ENCODE measurements around the gene NACA2. TPM values are rescaled to one million over a fixed set of nuclear protein-coding genes. Genes with fewer than 3 reads are reported as not detected.
A peak's percentile ranks its signal among the peaks of the same experiment; 100 is the strongest.

NACA2 gene
- total and polyA plus RNA-seq, 2 of the 13 experiments (the other 11 are each of a cell fraction or from before 2014, with no cell fraction given): 0.21 TPM; not detected in 1

- TF ChIP-seq ARID4A (CRISPR knock-in tag; IDR thresholded peaks at IDR 0.05; ENCODE audit: borderline replicate concordance) (no peak), ZNF20 (CRISPR knock-in tag; IDR thresholded peaks at IDR 0.05) (no peak), NFAT5 (CRISPR knock-in tag; IDR thresholded peaks at IDR 0.05) (no peak), ZNF776 (CRISPR knock-in tag; IDR thresholded peaks at IDR 0.05) (no peak), ZBTB37 (CRISPR knock-in tag; IDR thresholded peaks at IDR 0.05) (no peak), FLYWCH1 (CRISPR knock-in tag; IDR thresholded peaks at IDR 0.05) (no peak), HNF4G (IDR thresholded peaks at IDR 0.05; ENCODE audit: borderline replicate concordance, low read depth, low read length) (no peak), HNF4G (CRISPR knock-in tag; IDR thresholded peaks at IDR 0.05; ENCODE audit: borderline replicate concordance, low read depth) (no peak), ZGPAT (CRISPR knock-in tag; IDR thresholded peaks at IDR 0.05) (0 out of 2 replicates have a peak, but pooled peaks have one; percentile 28), ISL2 (CRISPR knock-in tag; IDR thresholded peaks at IDR 0.05) (no peak), ARID5B (CRISPR knock-in tag; IDR thresholded peaks at IDR 0.05) (peak; percentile 32; the same call in 1 of the 2 replicates), NFYB (CRISPR knock-in tag; IDR thresholded peaks at IDR 0.05) (no peak), ZNF124 (CRISPR knock-in tag; IDR thresholded peaks at IDR 0.05) (peak; percentile 23; the same call in 1 of the 2 replicates)
Observed at GRCh38 chr17:61635913-61636432, 45.0 kb upstream of the NACA2 start (continued).

All from HepG2 (cell line).